Measurements from ENCODE around the gene RASGRF1.

RASGRF1 gene

GRCh38 chr15:78922527-78922926, 168.1 kb downstream of the RASGRF1 start:
- Histone ChIP-seq H3K79me2 (ENCODE audit: low read length) (no peaks in the 10 kb centered on the region), H3K27me3 (replicated peaks; ENCODE audit: insufficient read depth, low read length) (no peaks in the 10 kb centered on the region), H3K36me3 (replicated peaks; ENCODE audit: insufficient read depth, low read length) (no peaks in the 10 kb centered on the region), H3K4me1 (ENCODE audit: low read length) (no peaks in the 10 kb centered on the region), H3K9ac (ENCODE audit: low read length) (no peak overlapping the region), H4K20me1 (ENCODE audit: insufficient read depth, low read length) (no peaks in the 10 kb centered on the region), H3K9me2 (replicated peaks; ENCODE audit: insufficient read depth, low read length) (no peaks in the 10 kb centered on the region), H3F3A (ENCODE audit: insufficient read depth, low read length) (no peaks in the 10 kb centered on the region), H3K4me2 (ENCODE audit: low read depth, low read length) (no peak overlapping the region), H3K27ac (ENCODE audit: low read length) (no peak overlapping the region), H2AFZ (ENCODE audit: low read length) (no peak overlapping the region), H3K4me3 (ENCODE audit: low read length) (no peak overlapping the region), H3K9me3 (replicated peaks; ENCODE audit: insufficient read depth, low read length) (no peaks in the 10 kb centered on the region)
- no peak for DNase-seq
- no peak for TF ChIP-seq EZH2 (optimal IDR thresholded peaks at IDR 0.05; ENCODE audit: low read depth, low read length)
- no peak for TF ChIP-seq CTCF (IDR thresholded peaks at IDR 0.05; ENCODE audit: low read length)
- no peak for TF ChIP-seq EZH2phosphoT487 (IDR thresholded peaks at IDR 0.05; ENCODE audit: low read length)

GRCh38 chr15:78921940-78922339, 168.6 kb downstream of the RASGRF1 start:
- H3K9ac ChIP-seq (ENCODE audit: low read length): no peak overlapping the region
- H3K4me2 ChIP-seq (ENCODE audit: low read depth, low read length): no peak overlapping the region
- H3K79me2 ChIP-seq (ENCODE audit: low read length): no peaks in the 10 kb centered on the region
- no peaks in the 10 kb centered on the region for H3F3A ChIP-seq (ENCODE audit: insufficient read depth, low read length)
- no peak overlapping the region for H3K4me3 ChIP-seq (ENCODE audit: low read length)
- H3K9me2 ChIP-seq (replicated peaks; ENCODE audit: insufficient read depth, low read length): no peaks in the 10 kb centered on the region
- no peaks in the 10 kb centered on the region for H4K20me1 ChIP-seq (ENCODE audit: insufficient read depth, low read length)
- TF ChIP-seq EZH2phosphoT487 (IDR thresholded peaks at IDR 0.05; ENCODE audit: low read length) (no peak), EZH2 (optimal IDR thresholded peaks at IDR 0.05; ENCODE audit: low read depth, low read length) (no peak), CTCF (IDR thresholded peaks at IDR 0.05; ENCODE audit: low read length) (no peak)
- H3K9me3 ChIP-seq (replicated peaks; ENCODE audit: insufficient read depth, low read length): no peaks in the 10 kb centered on the region
- H3K4me1 ChIP-seq (ENCODE audit: low read length): no peaks in the 10 kb centered on the region
- DNase-seq: no peak
- no peaks in the 10 kb centered on the region for H3K27me3 ChIP-seq (replicated peaks; ENCODE audit: insufficient read depth, low read length)
- H3K27ac ChIP-seq (ENCODE audit: low read length): no peak overlapping the region
- H3K36me3 ChIP-seq (replicated peaks; ENCODE audit: insufficient read depth, low read length): no peaks in the 10 kb centered on the region
- H2AFZ ChIP-seq (ENCODE audit: low read length): no peak overlapping the region

- no peak overlapping the region for H3K4me3 ChIP-seq (ENCODE audit: low read length)
- no peak overlapping the region for H3K9ac ChIP-seq (ENCODE audit: low read length)
- no peaks in the 10 kb centered on the region for H3F3A ChIP-seq (ENCODE audit: insufficient read depth, low read length)
- H3K4me2 ChIP-seq (ENCODE audit: low read depth, low read length): no peak overlapping the region
- DNase-seq: no peak
- no peaks in the 10 kb centered on the region for H3K36me3 ChIP-seq (replicated peaks; ENCODE audit: insufficient read depth, low read length)
- no peak overlapping the region for H3K27ac ChIP-seq (ENCODE audit: low read length)
- H3K79me2 ChIP-seq (ENCODE audit: low read length): no peaks in the 10 kb centered on the region
- H4K20me1 ChIP-seq (ENCODE audit: insufficient read depth, low read length): no peaks in the 10 kb centered on the region
- no peaks in the 10 kb centered on the region for H3K27me3 ChIP-seq (replicated peaks; ENCODE audit: insufficient read depth, low read length)
- no peaks in the 10 kb centered on the region for H3K9me2 ChIP-seq (replicated peaks; ENCODE audit: insufficient read depth, low read length)
- TF ChIP-seq CTCF (IDR thresholded peaks at IDR 0.05; ENCODE audit: low read length) (no peak), EZH2phosphoT487 (IDR thresholded peaks at IDR 0.05; ENCODE audit: low read length) (no peak), EZH2 (optimal IDR thresholded peaks at IDR 0.05; ENCODE audit: low read depth, low read length) (no peak)
- no peaks in the 10 kb centered on the region for H3K4me1 ChIP-seq (ENCODE audit: low read length)
- no peak overlapping the region for H2AFZ ChIP-seq (ENCODE audit: low read length)
- no peaks in the 10 kb centered on the region for H3K9me3 ChIP-seq (replicated peaks; ENCODE audit: insufficient read depth, low read length)
Measured at GRCh38 chr15:78921517-78921916, 169.1 kb downstream of the RASGRF1 start.

Measured in MM.1S (cell line).